Brain microvascular endothelial cell (primary cell): ENCODE data around the gene BCORL1.

Experiments used
- DNase-seq: peaks from one replicate; pipeline ENCODE4 v3.0.0-alpha.2; 2020
- H3K27ac ChIP-seq: fragments of 250-450 bp; sonication (Bioruptor Pico); 2 replicates; pipeline ENCODE4 v1.5.1; 2020; ENCODE audit warnings: mild to moderate bottlenecking, moderate library complexity
- H3K27me3 ChIP-seq: fragments of 250-450 bp; sonication (Bioruptor Pico); replicated peaks from 2 replicates; pipeline ENCODE4 v1.5.1; 2020; ENCODE audit warnings: mild to moderate bottlenecking
- H3K36me3 ChIP-seq: fragments of 250-450 bp; sonication (Bioruptor Pico); replicated peaks from 2 replicates; pipeline ENCODE4 v1.5.1; 2020; ENCODE audit warnings: mild to moderate bottlenecking
- H3K4me3 ChIP-seq: 2 replicates; pipeline ENCODE4 v1.5.1; 2011; ENCODE audit warnings: low read depth, mild to moderate bottlenecking, control low read depth, low read length, moderate library complexity
- in situ Hi-C: cut with HindIII; loops from 2 replicates; pipeline ENCODE4 v1.10.0; 2017; ENCODE audit warnings: low sequenced_read_pairs, low pct_ligation_motif_present
- TF ChIP-seq, protein P1 (sequence below): IDR thresholded peaks from 2 replicates; pipeline ENCODE4 v1.5.1; 2011; ENCODE audit warnings: low read depth, mild to moderate bottlenecking, moderate library complexity, low read length, control low read depth, inconsistent platforms; ENCODE audit errors: missing control alignments

Gene BCORL1

DNA sequence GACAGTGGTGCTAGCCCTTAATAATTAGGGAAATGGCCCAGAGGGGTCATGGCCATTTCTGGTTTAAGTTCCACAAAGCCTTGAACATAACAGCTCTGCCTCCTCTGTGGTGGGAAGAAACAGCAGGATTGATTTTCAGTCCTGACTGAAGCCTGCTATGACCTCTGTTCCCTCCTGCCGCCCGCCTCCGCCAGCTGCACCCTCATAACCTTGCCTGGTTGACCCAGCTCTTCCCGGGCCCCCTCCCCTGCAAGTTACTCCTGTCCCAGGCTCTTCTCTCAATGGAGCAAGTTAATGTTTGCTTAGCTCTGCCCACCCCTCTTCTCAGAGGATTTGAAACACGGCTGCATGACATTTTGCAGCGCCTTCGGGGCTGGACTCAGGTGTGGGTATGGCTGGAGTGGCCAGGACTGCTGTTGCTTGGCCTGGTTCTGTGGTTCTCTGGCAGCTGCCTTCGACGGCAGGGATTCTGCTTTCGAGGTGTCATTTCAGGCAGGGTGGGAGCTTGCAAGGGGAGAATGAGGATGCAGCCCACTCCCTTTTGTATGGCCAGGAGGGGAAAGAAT, 27.3 kb downstream of the BCORL1 start:
- Histone ChIP-seq H3K27ac (no peak overlapping the region), H3K36me3 (no peaks in the 10 kb centered on the region), H3K4me3 (no peak overlapping the region), H3K27me3 (no peaks in the 10 kb centered on the region)
- in situ Hi-C loops: no loop called here
- no peak for DNase-seq
- TF ChIP-seq, protein P1, sequence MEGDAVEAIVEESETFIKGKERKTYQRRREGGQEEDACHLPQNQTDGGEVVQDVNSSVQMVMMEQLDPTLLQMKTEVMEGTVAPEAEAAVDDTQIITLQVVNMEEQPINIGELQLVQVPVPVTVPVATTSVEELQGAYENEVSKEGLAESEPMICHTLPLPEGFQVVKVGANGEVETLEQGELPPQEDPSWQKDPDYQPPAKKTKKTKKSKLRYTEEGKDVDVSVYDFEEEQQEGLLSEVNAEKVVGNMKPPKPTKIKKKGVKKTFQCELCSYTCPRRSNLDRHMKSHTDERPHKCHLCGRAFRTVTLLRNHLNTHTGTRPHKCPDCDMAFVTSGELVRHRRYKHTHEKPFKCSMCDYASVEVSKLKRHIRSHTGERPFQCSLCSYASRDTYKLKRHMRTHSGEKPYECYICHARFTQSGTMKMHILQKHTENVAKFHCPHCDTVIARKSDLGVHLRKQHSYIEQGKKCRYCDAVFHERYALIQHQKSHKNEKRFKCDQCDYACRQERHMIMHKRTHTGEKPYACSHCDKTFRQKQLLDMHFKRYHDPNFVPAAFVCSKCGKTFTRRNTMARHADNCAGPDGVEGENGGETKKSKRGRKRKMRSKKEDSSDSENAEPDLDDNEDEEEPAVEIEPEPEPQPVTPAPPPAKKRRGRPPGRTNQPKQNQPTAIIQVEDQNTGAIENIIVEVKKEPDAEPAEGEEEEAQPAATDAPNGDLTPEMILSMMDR: no peak

DNA sequence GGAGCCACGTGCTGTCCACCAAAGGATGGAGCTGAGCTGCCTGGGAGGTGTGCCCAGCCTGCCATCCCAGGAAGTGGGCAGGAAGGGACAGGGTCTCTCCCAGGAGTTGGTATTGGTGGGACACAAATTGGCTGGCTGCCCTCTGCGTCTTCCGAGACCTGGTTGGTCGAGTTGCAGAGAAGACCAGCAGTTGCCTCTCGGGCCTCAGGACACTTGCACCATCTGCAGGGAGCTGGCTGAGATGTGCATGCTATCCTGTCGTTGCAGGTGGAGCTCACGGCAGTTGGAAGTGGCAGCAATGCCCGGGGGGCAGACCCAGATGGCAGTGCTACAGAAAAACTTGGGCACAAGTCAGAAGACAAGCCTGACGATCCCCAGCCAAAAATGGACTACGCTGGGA, 30.2 kb downstream of the BCORL1 start:
- Histone ChIP-seq H3K36me3 (no peaks in the 10 kb centered on the region), H3K27ac (no peak overlapping the region), H3K4me3 (no peak overlapping the region), H3K27me3 (no peaks in the 10 kb centered on the region)
- TF ChIP-seq, protein P1: no peak
- no peak for DNase-seq
- in situ Hi-C loops: no loop called here

DNA sequence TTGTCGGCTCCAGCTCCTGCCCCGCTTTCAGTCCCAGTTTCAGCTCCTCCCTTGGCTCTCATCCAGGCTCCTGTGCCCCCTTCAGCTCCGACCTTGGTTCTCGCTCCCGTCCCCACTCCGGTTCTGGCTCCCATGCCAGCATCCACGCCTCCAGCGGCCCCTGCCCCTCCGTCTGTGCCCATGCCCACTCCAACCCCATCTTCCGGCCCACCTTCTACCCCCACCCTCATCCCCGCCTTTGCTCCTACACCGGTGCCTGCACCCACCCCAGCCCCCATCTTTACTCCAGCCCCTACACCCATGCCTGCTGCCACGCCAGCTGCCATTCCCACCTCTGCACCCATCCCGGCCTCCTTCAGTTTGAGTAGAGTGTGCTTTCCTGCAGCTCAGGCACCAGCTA, 31.2 kb downstream of the BCORL1 start:
- H3K4me3 ChIP-seq: no peak overlapping the region
- DNase-seq: no peak
- in situ Hi-C loops: no loop called here
- H3K27me3 ChIP-seq: no peaks in the 10 kb centered on the region
- H3K36me3 ChIP-seq: no peaks in the 10 kb centered on the region
- TF ChIP-seq, protein P1: no peak
- H3K27ac ChIP-seq: no peak overlapping the region

DNA sequence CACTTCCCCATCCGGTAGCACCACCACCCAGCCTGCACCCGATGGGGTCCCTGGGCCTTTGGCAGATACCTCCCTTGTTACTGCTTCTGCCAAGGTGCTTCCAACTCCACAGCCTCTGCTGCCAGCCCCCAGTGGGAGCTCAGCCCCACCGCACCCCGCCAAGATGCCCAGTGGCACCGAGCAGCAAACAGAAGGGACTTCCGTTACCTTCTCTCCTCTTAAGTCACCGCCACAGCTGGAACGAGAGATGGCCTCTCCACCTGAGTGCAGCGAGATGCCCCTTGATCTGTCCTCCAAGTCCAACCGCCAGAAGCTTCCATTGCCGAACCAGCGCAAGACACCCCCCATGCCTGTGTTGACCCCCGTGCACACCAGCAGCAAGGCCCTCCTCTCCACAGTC, 31.9 kb downstream of the BCORL1 start:
- Histone ChIP-seq H3K36me3 (no peaks in the 10 kb centered on the region), H3K27ac (no peak overlapping the region), H3K27me3 (no peaks in the 10 kb centered on the region), H3K4me3 (no peak overlapping the region)
- DNase-seq: no peak
- TF ChIP-seq, protein P1: no peak
- in situ Hi-C loops: no loop called here

DNA sequence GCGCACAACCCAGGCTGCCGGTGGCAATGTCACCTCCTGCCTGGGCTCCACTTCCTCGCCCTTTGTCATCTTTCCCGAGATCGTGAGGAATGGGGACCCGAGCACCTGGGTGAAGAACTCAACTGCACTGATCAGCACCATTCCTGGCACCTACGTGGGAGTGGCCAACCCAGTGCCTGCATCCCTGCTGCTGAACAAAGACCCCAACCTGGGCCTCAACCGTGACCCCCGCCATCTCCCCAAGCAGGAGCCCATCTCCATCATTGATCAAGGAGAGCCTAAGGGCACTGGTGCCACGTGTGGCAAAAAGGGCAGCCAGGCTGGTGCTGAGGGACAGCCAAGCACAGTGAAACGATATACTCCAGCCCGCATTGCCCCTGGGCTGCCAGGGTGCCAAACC, 32.3 kb downstream of the BCORL1 start:
- TF ChIP-seq, protein P1: no peak
- H3K27me3 ChIP-seq: no peaks in the 10 kb centered on the region
- no peak for DNase-seq
- in situ Hi-C loops: no loop called here
- H3K4me3 ChIP-seq: no peak overlapping the region
- H3K36me3 ChIP-seq: no peaks in the 10 kb centered on the region
- no peak overlapping the region for H3K27ac ChIP-seq

DNA sequence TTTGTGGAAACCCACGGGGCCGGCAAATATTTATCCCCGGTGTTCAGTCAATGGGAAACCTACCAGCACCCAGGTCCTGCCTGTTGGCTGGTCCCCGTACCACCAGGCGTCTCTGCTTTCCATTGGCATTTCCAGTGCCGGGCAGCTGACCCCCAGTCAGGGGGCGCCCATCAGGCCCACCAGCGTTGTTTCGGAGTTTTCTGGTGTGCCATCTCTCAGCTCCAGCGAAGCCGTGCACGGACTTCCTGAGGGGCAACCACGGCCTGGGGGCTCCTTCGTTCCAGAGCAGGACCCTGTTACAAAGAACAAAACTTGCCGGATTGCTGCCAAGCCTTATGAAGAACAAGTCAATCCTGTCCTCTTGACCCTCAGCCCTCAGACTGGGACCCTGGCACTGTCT, 32.7 kb downstream of the BCORL1 start:
- Histone ChIP-seq H3K36me3 (no peaks in the 10 kb centered on the region), H3K4me3 (no peak overlapping the region), H3K27ac (no peak overlapping the region), H3K27me3 (no peaks in the 10 kb centered on the region)
- TF ChIP-seq, protein P1: no peak
- in situ Hi-C loops: no loop called here
- no peak for DNase-seq
